Right lobe of liver (tissue), 4 donors: ENCODE measurements around the gene CPD.

ENCODE experiments used
- POLR2A ChIP-seq: fragments of 450-650 bp; IDR thresholded peaks from one replicate; pipeline ENCODE4 v1.6.1; 2017; ENCODE audit warnings: antibody characterized with exemption, mild to moderate bottlenecking
- TF ChIP-seq, protein P1 (sequence below), 4 donors: fragments of 200-600 bp in 3 of 4; fragments of 450-650 bp in 1 of 4; IDR thresholded peaks; one replicate each; pipeline versions ENCODE4 v1.5.1 to v1.8.0; 2016 to 2022; ENCODE audit warnings: antibody characterized with exemption in 4 of 4, mild to moderate bottlenecking in 2 of 4
- donor health status: DM: no; HTN: no; CAD: no.
- donor health status: DM: no; HTN: no; CAD: no.
- donor health status: DM: no; HTN: yes; CAD: no.

DNA sequence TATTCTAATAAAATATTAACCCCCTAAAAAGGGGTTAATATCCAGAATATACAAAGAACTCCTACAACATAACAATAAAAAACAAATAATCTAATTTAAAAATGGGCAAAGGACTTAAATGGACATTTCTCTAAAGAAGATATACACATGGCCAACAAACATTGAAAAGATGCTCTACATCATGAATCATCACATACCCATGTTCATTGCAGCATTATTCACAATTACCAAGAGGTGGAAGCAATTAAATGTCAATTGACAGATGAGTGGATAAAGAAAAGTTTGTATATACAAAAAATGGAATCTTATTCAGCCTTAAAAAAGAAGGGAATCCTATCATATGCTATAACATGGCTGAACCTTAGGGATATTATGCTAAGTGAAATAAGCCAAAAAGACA is 36.8 kb downstream of the CPD start:
- TF ChIP-seq, protein P1, sequence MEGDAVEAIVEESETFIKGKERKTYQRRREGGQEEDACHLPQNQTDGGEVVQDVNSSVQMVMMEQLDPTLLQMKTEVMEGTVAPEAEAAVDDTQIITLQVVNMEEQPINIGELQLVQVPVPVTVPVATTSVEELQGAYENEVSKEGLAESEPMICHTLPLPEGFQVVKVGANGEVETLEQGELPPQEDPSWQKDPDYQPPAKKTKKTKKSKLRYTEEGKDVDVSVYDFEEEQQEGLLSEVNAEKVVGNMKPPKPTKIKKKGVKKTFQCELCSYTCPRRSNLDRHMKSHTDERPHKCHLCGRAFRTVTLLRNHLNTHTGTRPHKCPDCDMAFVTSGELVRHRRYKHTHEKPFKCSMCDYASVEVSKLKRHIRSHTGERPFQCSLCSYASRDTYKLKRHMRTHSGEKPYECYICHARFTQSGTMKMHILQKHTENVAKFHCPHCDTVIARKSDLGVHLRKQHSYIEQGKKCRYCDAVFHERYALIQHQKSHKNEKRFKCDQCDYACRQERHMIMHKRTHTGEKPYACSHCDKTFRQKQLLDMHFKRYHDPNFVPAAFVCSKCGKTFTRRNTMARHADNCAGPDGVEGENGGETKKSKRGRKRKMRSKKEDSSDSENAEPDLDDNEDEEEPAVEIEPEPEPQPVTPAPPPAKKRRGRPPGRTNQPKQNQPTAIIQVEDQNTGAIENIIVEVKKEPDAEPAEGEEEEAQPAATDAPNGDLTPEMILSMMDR (IDR thresholded peaks at IDR 0.05), result no peak
- no peak for TF ChIP-seq POLR2A
